OCI-LY7 (cell line): ENCODE measurements around the gene USH2A. TPM values are rescaled to one million over a fixed set of nuclear protein-coding genes. Genes with fewer than 3 reads are reported as not detected.

Experiments used
- BruUV-seq: library from RNA; stranded (reverse); fragments of 400-500 nt; replicated peaks from 2 replicates; lab custom pipeline; 2021; lab: Mats Ljungman, UMichigan
- CTCF ChIA-PET: fragments of 300-600 bp; sonication (Branson Sonifier 250); formaldehyde crosslinking; loops from one replicate; lab custom pipeline; 2022; ENCODE audit warnings: antibody characterized with exemption; ENCODE audit not compliant: unreplicated experiment; lab: Charles Lee
- POLR2A ChIA-PET: fragments of 300-600 bp; sonication (Branson Sonifier 250); formaldehyde crosslinking; loops from one replicate; lab custom pipeline; 2022; ENCODE audit warnings: antibody characterized with exemption; lab: Charles Lee
- DNase-seq: peaks from one replicate; pipeline ENCODE4 v3.0.0-alpha.2; 2015; ENCODE audit warnings: low spot score
- H2AFZ ChIP-seq: fragments of 200-600 bp; sonication (generic), shearing (Covaris generic); 2 replicates; pipeline ENCODE4 v1.6.1; 2014; ENCODE audit warnings: mild to moderate bottlenecking, antibody characterized with exemption, low read length, moderate library complexity
- H3K27ac ChIP-seq: fragments of 200-600 bp; sonication (generic); 2 replicates; pipeline ENCODE4 v1.5.1; 2014; ENCODE audit warnings: mixed run types, low read depth, mild to moderate bottlenecking, moderate library complexity, low read length, inconsistent platforms; ENCODE audit not compliant: poor library complexity, severe bottlenecking
- H3K36me3 ChIP-seq: fragments of 200-600 bp; sonication (generic); 2 replicates; pipeline ENCODE4 v1.6.1; 2014; ENCODE audit warnings: mild to moderate bottlenecking, antibody characterized with exemption, low read length, moderate library complexity, mixed read lengths; ENCODE audit not compliant: insufficient read depth
- H3K4me1 ChIP-seq: fragments of 200-600 bp; sonication (generic); 2 replicates; pipeline ENCODE4 v1.5.1; 2014; ENCODE audit warnings: mild to moderate bottlenecking, low read length; ENCODE audit not compliant: insufficient read depth, poor library complexity, severe bottlenecking
- H3K4me2 ChIP-seq: fragments of 200-600 bp; sonication (generic); 2 replicates; pipeline ENCODE4 v1.6.1; 2014; ENCODE audit warnings: mild to moderate bottlenecking, low read length
- H3K4me3 ChIP-seq: fragments of 200-600 bp; sonication (generic); 2 replicates; pipeline ENCODE4 v1.5.1; 2014; ENCODE audit warnings: mild to moderate bottlenecking, low read depth, low read length; ENCODE audit not compliant: poor library complexity, severe bottlenecking
- H3K79me2 ChIP-seq: fragments of 200-600 bp; sonication (generic); 2 replicates; pipeline ENCODE4 v1.6.1; 2016; ENCODE audit warnings: low read depth, mild to moderate bottlenecking, low read length, moderate library complexity, mixed read lengths; ENCODE audit not compliant: insufficient read depth
- H3K9me2 ChIP-seq: fragments of 200-600 bp; sonication (generic); 2 replicates; pipeline ENCODE4 v1.6.1; 2016; ENCODE audit warnings: mild to moderate bottlenecking, low read length, mixed read lengths; ENCODE audit not compliant: insufficient read depth
- H3K9me3 ChIP-seq: fragments of 200-600 bp; sonication (generic); 2 replicates; pipeline ENCODE4 v1.6.1; 2014; ENCODE audit warnings: mild to moderate bottlenecking, mixed run types, low read length, mixed read lengths
- H4K20me1 ChIP-seq: fragments of 200-600 bp; sonication (generic); 2 replicates; pipeline ENCODE4 v1.6.1; 2014; ENCODE audit warnings: mild to moderate bottlenecking, antibody characterized with exemption, low read length, moderate library complexity, mixed read lengths; ENCODE audit not compliant: insufficient read depth
- EZH2phosphoT487 ChIP-seq: fragments of 200-600 bp; sonication (generic); IDR thresholded peaks from 2 replicates; pipeline ENCODE4 v1.6.1; 2018; ENCODE audit warnings: low read depth, borderline replicate concordance, mild to moderate bottlenecking, mixed run types, antibody characterized with exemption, low read length, moderate library complexity, mixed read lengths
- intact Hi-C: fragments of 100-400 bp; cut with micrococcal nuclease; formaldehyde crosslinking; loops from one replicate; pipeline ENCODE4 v1.10.0; 2022; ENCODE audit not compliant: unreplicated experiment
- total RNA-seq, 2 experiments: library from RNA; depleted of rRNA in 1 of 2; stranded (reverse); fragments of >200 nt in 1 of 2; shearing (Covaris generic) in 1 of 2; gene quantifications; 2 replicates each; pipeline ENCODE4 v1.2.3, GENCODE V29; 2014 to 2022
- TF ChIP-seq, protein P1 (sequence below): fragments of 200-600 bp; sonication (generic); conservative IDR thresholded peaks from 2 replicates; pipeline ENCODE4 v1.5.1; 2014; ENCODE audit warnings: mild to moderate bottlenecking, antibody characterized with exemption, low read length, moderate library complexity, mixed read lengths

The USH2A gene
- total RNA-seq, 2 experiments from 2014 or later, result not detected

- Histone ChIP-seq H3K4me3 (no peak overlapping the region), H4K20me1 (no peaks in the 10 kb centered on the region), H3K27ac (no peak overlapping the region), H3K36me3 (no peaks in the 10 kb centered on the region), H3K4me1 (no peaks in the 10 kb centered on the region), H2AFZ (no peak overlapping the region), H3K79me2 (no peaks in the 10 kb centered on the region), H3K4me2 (no peak overlapping the region), H3K9me3 (no peaks in the 10 kb centered on the region), H3K9me2 (no peaks in the 10 kb centered on the region)
- POLR2A ChIA-PET, result interaction anchor here (0.6 kb wide), 1 partner anchor 1758 kb away, joined by 3 read pairs; no protein-coding TSS in a partner anchor
- DNase-seq, result no peak
- CTCF ChIA-PET, result no interaction called here
- BruUV-seq, result no TSS peak
- TF ChIP-seq, protein P1, sequence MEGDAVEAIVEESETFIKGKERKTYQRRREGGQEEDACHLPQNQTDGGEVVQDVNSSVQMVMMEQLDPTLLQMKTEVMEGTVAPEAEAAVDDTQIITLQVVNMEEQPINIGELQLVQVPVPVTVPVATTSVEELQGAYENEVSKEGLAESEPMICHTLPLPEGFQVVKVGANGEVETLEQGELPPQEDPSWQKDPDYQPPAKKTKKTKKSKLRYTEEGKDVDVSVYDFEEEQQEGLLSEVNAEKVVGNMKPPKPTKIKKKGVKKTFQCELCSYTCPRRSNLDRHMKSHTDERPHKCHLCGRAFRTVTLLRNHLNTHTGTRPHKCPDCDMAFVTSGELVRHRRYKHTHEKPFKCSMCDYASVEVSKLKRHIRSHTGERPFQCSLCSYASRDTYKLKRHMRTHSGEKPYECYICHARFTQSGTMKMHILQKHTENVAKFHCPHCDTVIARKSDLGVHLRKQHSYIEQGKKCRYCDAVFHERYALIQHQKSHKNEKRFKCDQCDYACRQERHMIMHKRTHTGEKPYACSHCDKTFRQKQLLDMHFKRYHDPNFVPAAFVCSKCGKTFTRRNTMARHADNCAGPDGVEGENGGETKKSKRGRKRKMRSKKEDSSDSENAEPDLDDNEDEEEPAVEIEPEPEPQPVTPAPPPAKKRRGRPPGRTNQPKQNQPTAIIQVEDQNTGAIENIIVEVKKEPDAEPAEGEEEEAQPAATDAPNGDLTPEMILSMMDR, result no peak
- TF ChIP-seq EZH2phosphoT487, result no peak
- intact Hi-C loops, result no loop called here
Observed at GRCh38 chr1:216459651-216460207, 36.5 kb upstream of the USH2A start.

GRCh38 chr1:216458812-216459211, 35.6 kb upstream of the USH2A start:
- Histone ChIP-seq H3K4me1 (no peaks in the 10 kb centered on the region), H4K20me1 (no peaks in the 10 kb centered on the region), H3K9me3 (no peaks in the 10 kb centered on the region), H3K4me3 (no peak overlapping the region), H2AFZ (no peak overlapping the region), H3K27ac (no peak overlapping the region), H3K9me2 (no peaks in the 10 kb centered on the region), H3K36me3 (no peaks in the 10 kb centered on the region), H3K79me2 (no peaks in the 10 kb centered on the region), H3K4me2 (no peak overlapping the region)
- ChIA-PET CTCF (no interaction called here), POLR2A (interaction anchor here (0.6 kb wide), 1 partner anchor 1759 kb away, joined by 3 read pairs; no protein-coding TSS in a partner anchor)
- BruUV-seq, result no TSS peak
- DNase-seq, result no peak
- TF ChIP-seq, protein P1, result no peak
- no peak for TF ChIP-seq EZH2phosphoT487
- intact Hi-C loops, result no loop called here

- H3K27ac ChIP-seq, result no peak overlapping the region
- intact Hi-C loops, result no loop called here
- no peaks in the 10 kb centered on the region for H3K79me2 ChIP-seq
- no peaks in the 10 kb centered on the region for H4K20me1 ChIP-seq
- H3K4me3 ChIP-seq, result no peak overlapping the region
- TF ChIP-seq EZH2phosphoT487, result no peak
- TF ChIP-seq, protein P1, result no peak
- no peak for DNase-seq
- ChIA-PET CTCF (no interaction called here), POLR2A (interaction anchor here (0.7 kb wide), 1 partner anchor 1144 kb away, joined by 3 read pairs; no protein-coding TSS in a partner anchor)
- no peaks in the 10 kb centered on the region for H3K9me2 ChIP-seq
- no peak overlapping the region for H3K4me2 ChIP-seq
- H2AFZ ChIP-seq, result no peak overlapping the region
- BruUV-seq, result no TSS peak
- no peaks in the 10 kb centered on the region for H3K9me3 ChIP-seq
- H3K4me1 ChIP-seq, result no peaks in the 10 kb centered on the region
- no peaks in the 10 kb centered on the region for H3K36me3 ChIP-seq
Observed at GRCh38 chr1:216457356-216457755, 34.1 kb upstream of the USH2A start.
